HFFc6 (cell line): ENCODE data around the gene SLC30A2. TPM values are rescaled to one million over a fixed set of nuclear protein-coding genes. Genes with fewer than 3 reads are reported as not detected.
A peak's percentile ranks its signal among the peaks of the same experiment; 100 is the strongest.

Experiments used
- DNase-seq: peaks from one replicate; pipeline ENCODE4 v3.0.0-alpha.2; 2018
- H3K27ac Mint-ChIP-seq: 2 replicates; pipeline ENCODE4 v1.8.0; 2020; ENCODE audit warnings: mild to moderate bottlenecking, mixed read lengths
- H3K27me3 Mint-ChIP-seq: 2 replicates; pipeline ENCODE4 v1.8.0; 2021; ENCODE audit warnings: mild to moderate bottlenecking, moderate library complexity, mixed read lengths; ENCODE audit not compliant: insufficient read depth
- H3K36me3 Mint-ChIP-seq: 2 replicates; pipeline ENCODE4 v1.8.0; 2021; ENCODE audit warnings: low read depth, mixed read lengths
- H3K4me1 Mint-ChIP-seq: 2 replicates; pipeline ENCODE4 v1.8.0; 2020; ENCODE audit warnings: low read depth, mixed read lengths
- H3K4me3 Mint-ChIP-seq: 2 replicates; pipeline ENCODE4 v1.8.0; 2020; ENCODE audit warnings: mild to moderate bottlenecking, moderate library complexity, mixed read lengths
- H3K9me3 Mint-ChIP-seq: 2 replicates; pipeline ENCODE4 v1.8.0; 2020; ENCODE audit warnings: mild to moderate bottlenecking, mixed read lengths
- total RNA-seq, 6 experiments: library from RNA; stranded (reverse); fragmentation: NEBNext Ultra II Directional; extraction: Animal tissue kit (Norgen Biotek cat#: 25700); gene quantifications; 2 replicates in 1 of 6; 3 replicates in 5 of 6; pipeline ENCODE4 v1.2.3, GENCODE V29; 2021
- TF ChIP-seq, protein P1 (sequence below): fragments of 200-600 bp; sonication (generic); IDR thresholded peaks from 2 replicates; pipeline ENCODE4 v1.5.0; 2021; ENCODE audit warnings: antibody characterized with exemption, mild to moderate bottlenecking

Gene SLC30A2
- total RNA-seq, 6 experiments from 2014 or later: not detected

DNA sequence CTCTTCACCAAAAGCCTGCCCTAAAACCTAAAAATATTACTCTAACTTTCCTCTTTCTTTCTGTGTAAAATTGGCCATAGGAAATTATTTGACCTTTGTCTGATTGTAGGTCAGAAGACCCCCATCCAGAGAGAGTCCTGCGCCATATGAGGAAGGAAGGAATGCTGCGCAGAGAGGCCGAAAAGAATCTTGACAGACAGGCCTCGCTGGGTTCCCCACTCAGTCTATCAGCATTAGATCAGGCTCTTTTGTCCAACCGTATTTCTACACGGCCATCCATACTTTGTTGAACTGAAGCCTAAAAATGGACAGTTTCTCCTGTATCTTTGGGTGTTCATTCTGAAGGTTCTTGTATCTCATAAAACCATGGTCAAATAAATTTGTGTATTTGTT, 4.3 kb upstream of the SLC30A2 start:
- Mint-ChIP-seq H3K27me3 (peaks cover 63% of the 10 kb centered on the region), H3K36me3 (no peaks in the 10 kb centered on the region), H3K27ac (no peak overlapping the region), H3K9me3 (no peaks in the 10 kb centered on the region), H3K4me1 (no peaks in the 10 kb centered on the region), H3K4me3 (no peak overlapping the region)
- TF ChIP-seq, protein P1, sequence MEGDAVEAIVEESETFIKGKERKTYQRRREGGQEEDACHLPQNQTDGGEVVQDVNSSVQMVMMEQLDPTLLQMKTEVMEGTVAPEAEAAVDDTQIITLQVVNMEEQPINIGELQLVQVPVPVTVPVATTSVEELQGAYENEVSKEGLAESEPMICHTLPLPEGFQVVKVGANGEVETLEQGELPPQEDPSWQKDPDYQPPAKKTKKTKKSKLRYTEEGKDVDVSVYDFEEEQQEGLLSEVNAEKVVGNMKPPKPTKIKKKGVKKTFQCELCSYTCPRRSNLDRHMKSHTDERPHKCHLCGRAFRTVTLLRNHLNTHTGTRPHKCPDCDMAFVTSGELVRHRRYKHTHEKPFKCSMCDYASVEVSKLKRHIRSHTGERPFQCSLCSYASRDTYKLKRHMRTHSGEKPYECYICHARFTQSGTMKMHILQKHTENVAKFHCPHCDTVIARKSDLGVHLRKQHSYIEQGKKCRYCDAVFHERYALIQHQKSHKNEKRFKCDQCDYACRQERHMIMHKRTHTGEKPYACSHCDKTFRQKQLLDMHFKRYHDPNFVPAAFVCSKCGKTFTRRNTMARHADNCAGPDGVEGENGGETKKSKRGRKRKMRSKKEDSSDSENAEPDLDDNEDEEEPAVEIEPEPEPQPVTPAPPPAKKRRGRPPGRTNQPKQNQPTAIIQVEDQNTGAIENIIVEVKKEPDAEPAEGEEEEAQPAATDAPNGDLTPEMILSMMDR: no peak
- no peak for DNase-seq

DNA sequence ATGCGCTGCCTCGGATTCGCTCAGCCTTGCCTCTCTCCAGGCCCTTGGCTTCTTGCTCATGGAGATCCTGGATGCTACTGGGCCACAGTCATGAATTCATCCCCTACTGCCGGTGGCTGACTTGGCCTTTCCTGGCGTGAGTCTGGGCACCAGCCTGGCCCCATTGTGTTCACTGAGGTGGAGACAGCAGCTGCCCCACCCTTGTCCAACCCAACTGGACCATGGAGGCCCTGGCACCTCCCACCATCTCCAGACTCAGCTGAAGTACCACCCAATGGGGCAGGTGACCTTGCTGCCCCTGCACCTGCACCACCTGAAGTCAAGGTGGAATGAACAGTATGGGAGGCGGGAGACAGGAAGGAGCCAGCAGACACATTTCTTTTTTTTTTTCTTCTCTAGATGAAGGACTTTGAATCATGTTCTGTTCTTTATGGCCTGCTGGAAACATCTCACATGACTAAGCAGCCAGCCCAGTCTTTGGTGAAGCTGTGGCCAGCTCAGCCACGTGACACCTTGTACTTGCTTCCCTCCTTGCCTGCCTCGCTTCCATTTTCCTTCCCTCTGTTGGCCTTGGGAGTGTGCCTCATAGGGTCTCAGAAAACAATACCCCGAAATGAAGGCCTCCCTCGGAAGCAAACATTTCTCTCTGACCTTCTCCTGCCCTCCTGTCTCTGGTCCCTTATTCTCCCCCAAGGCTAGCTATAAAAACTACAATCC, 3.8 kb upstream of the SLC30A2 start:
- Mint-ChIP-seq H3K27ac (no peak overlapping the region), H3K9me3 (no peaks in the 10 kb centered on the region), H3K36me3 (no peaks in the 10 kb centered on the region), H3K4me1 (no peaks in the 10 kb centered on the region), H3K27me3 (peaks cover 68% of the 10 kb centered on the region), H3K4me3 (no peak overlapping the region)
- peak; percentile 44 for DNase-seq
- TF ChIP-seq, protein P1: no peak

DNA sequence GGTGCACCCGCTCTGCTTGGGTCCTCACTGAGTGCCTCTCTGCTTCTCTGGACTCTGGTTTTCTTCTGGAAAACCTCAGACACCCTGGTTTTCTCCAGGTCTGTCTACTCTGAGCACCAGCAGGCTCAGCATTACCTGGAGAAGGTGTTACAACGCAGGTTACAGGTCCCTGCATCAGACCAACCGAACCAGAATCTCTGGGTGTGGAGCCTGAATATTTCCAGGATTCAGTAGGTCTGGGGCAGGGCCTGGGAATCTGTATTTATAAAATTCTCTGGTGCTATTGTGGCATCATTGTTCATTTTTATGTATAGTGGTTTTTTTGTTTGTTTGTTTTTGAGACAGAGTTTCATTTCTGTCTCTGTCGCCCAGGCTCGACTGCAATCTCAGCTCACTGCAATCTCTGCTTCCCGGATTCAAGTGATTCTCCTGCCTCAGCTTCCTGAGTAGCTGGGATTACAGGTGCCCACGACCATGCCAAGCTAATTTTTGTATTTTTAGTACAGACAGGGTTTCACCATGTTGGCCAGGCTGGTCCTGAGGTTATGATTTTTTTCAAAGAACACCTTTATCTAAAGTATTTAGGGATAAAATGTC, 1.5 kb upstream of the SLC30A2 start:
- Mint-ChIP-seq H3K27ac (no peak overlapping the region), H3K27me3 (peaks cover 65% of the 10 kb centered on the region), H3K4me3 (no peak overlapping the region), H3K9me3 (no peaks in the 10 kb centered on the region), H3K4me1 (no peaks in the 10 kb centered on the region), H3K36me3 (no peaks in the 10 kb centered on the region)
- TF ChIP-seq, protein P1: no peak
- no peak for DNase-seq

DNA sequence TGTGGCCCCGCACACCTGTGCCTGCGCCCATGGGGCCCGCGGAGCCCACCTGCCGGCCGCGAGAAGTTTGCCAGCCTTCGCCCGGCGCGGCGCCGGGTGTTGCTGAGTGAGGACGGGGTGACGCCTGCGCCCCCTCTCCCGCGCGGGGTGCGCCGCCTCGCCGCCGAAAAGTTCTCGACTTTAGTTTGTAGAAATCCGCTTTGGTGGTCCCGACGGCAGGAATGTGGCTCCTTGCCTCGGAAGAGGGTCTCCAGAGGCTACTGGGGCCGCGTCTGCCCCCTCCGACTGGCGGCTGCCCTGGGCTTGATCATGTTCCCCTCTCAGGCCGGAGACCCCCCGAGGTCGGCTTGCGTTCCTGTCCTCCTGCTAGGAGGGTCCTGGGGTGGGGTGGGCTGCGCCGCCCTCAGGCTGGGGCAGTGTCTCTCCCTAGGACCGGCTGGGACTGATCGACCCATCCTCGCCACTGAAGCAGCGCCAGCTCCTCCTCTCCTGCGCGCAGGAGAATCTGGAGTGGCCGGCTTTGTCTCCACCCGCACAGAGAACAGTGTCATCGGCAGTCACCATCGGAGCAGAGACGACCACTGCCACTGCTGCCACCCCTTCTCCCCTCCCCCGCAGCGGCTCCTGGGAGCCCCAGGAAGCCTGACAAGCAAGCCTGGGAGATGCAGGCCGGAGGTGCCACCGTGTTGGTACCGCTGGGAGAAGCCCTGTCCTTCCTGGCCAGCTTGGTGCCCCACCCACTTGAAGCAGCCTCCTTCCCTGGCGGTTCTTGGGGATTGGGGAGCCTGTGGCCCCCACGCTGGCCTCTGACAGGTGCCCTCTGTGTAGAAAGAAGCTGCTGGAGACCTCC, 553 bp upstream of the SLC30A2 start:
- DNase-seq: no peak
- H3K9me3 Mint-ChIP-seq: no peaks in the 10 kb centered on the region
- no peaks in the 10 kb centered on the region for H3K4me1 Mint-ChIP-seq
- TF ChIP-seq, protein P1: 0 out of 2 replicates have a peak, but pooled peaks have one; percentile 7
- no peak overlapping the region for H3K4me3 Mint-ChIP-seq
- peaks cover 63% of the 10 kb centered on the region for H3K27me3 Mint-ChIP-seq
- no peaks in the 10 kb centered on the region for H3K36me3 Mint-ChIP-seq
- H3K27ac Mint-ChIP-seq: no peak overlapping the region

DNA sequence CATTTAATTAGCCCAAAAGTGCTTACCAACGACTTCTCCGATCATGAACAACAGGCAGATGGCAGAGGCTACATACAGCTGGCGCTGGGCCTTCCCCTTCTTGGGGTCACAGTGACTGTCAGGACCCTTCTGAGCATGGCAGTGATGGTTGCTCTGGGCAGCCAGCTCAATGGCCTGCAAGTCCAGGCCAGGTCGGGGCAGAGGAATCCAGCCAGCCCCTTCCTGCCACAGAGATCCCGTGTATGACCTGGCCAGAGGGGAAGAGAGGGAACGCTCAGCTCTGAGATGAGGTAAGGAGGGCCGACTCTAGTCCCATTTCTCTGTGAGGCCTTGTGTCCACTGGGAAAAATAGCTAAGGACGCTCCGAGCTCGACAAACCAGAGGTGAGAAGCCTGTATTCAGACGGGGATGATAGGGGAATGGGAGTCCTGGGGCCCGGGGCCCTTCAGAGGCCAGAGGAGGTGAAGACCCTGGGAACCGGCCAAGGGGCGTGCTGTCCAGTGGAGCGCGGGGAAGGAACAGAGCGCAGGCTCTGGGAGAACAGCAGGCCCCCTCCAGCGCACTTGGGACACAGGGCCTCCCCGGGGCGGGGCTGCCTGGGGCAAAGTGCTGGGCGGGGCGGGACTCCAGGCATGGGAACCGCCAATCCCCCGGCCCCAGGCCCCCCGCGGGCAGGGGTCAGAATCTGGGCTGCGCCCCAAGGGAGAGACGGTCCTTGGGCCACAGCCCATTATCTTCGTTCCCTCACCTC, 772 bp downstream of the SLC30A2 start:
- no peak for DNase-seq
- TF ChIP-seq, protein P1: no peak
- Mint-ChIP-seq H3K4me1 (no peaks in the 10 kb centered on the region), H3K27ac (no peak overlapping the region), H3K4me3 (no peak overlapping the region), H3K36me3 (no peaks in the 10 kb centered on the region), H3K27me3 (peaks cover 57% of the 10 kb centered on the region), H3K9me3 (no peaks in the 10 kb centered on the region)
